Mesenteric fat pad (tissue), 1 donor: Measurements from ENCODE around the gene RHOH. TPM values are rescaled to one million over a fixed set of nuclear protein-coding genes. Genes with fewer than 3 reads are reported as not detected.
"Not testable (repeated sequence)": the region's sequence is repeated elsewhere in the genome, so short reads cannot be mapped to it uniquely, and the experiment has no call there.

Experiments
- DNase-seq: peaks from one replicate; pipeline ENCODE4 v3.0.0-alpha.2; 2020; ENCODE audit warnings: low spot score
- total RNA-seq: library from RNA; stranded (reverse); fragmentation: NEBNext Ultra II Directional; extraction: Animal tissue kit (Norgen Biotek cat#: 25700); gene quantifications from one replicate; pipeline ENCODE4 v1.2.1, GENCODE V29; 2021
- donor health status: DM: yes; HTN: yes; CAD: no.

Gene RHOH
- total RNA-seq, 1 donor from 2014 or later = 3.9 TPM

DNA sequence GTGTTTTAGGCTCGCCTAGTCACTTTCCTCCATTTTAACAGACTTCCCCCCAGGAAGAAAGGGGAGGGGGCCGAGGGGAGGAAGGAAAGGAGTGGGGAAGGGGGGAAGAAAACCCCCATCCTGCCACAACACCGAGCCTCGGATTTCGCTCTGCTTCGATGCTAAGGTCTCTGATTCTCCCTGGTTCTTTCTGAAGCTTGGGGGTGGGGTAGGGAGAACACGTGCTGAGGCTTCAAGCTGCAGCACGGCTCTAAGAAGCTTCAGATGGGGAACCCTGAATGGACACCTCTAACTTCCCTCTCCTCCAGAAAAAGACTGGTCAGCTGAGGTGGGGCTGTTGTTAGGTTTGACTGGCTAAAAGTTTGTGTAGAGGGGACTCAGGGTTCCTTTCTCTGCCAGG is 61.8 kb downstream of the RHOH start:
- no peak for DNase-seq

DNA sequence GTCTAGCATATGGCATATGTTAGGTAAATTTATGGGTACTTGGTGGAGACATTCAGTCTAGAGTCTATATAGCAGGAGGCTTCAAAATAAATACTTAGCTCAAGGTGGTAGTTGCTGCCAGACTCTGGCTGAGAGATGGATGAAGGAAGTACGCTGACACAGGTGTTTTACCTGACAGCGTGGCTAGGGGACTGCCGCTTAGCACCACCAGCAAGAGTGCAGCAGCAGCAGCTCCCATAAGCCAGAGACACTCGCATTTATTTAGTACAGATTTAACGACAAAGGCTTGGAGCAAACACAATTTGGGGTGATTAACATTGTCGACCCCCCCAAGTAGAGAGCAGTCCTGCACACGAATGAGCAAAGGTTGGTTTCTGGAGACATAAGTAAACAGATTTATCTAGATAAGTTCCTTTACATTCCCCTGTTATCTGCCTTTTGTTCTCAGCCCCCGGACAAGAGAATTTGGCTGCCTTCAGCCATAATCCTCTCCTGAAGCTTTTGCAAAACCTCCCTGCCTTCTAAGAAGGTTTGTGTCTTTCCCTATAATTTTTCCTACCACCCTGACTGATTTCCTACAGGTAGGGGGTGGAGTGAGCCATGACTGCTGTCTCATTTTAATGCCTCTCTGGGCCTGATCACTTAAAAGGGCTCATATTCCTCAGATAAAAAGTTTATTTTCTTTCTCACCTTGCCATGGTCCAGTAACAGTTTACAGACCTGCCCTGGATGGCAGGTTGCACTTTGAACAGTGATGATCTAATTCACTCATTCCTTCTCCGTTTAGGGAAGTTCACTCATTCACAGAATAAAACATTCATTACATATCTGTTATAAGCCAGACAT is 64.6 kb downstream of the RHOH start:
- DNase-seq = no peak

DNA sequence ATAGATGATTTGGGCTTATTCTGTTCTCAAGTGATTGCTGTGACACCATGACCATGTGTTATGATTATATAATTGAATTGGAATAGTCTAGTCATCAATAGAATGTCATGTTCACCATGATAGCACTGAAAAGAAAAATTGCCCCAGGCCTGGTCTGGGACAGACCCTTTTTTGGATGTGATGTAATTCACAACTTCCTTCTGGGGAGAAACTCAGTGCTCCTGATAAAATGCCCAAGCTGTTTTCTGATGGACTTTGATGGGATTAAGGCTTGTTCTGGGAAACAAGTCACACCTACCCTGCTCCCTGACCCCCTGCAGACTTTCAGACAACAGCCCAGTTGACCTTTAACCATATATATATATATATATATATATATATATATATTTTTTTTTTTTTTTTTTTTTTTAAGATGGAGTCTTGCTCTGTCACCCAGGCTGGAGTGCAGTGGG is 65.3 kb downstream of the RHOH start:
- DNase-seq = no peak

DNA sequence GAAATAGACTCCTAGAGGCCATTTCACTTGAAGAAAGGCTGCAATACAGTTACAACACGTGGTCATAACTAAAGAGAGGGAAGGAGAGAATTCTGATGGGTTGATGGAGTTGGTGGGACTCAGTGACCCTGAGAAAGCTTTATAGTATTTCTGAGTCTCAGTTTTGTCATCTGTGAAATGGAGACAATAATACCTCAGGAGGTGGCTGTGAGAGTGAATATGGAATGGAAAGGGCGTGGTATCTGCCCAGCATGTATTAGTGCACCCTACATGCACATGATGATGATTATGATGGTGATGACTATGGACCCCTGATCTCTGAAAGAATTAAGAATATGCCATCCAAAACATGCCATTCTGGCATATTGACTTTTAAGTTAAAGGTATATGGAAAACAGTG is 66.0 kb downstream of the RHOH start:
- DNase-seq = no peak

DNA sequence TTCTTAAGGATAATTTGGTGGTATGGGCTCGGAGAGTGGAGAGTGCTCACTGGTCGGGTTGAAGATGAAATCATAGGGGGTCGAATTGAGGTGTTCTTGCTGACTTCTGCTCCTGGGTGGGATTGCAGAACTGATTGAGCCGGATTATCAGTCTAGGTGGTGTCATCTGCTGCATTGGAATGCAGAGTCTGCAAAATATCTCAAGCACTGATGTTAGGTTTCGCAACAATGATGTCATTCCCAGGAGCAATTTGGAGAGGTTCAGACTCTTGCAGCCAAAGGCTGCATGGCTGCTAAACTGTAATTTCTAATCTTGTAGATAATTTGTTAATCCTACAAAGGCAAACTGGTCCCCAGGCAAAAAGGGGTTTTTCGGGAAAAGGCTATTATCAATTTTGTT is 67.7 kb downstream of the RHOH start:
- no peak for DNase-seq

DNA sequence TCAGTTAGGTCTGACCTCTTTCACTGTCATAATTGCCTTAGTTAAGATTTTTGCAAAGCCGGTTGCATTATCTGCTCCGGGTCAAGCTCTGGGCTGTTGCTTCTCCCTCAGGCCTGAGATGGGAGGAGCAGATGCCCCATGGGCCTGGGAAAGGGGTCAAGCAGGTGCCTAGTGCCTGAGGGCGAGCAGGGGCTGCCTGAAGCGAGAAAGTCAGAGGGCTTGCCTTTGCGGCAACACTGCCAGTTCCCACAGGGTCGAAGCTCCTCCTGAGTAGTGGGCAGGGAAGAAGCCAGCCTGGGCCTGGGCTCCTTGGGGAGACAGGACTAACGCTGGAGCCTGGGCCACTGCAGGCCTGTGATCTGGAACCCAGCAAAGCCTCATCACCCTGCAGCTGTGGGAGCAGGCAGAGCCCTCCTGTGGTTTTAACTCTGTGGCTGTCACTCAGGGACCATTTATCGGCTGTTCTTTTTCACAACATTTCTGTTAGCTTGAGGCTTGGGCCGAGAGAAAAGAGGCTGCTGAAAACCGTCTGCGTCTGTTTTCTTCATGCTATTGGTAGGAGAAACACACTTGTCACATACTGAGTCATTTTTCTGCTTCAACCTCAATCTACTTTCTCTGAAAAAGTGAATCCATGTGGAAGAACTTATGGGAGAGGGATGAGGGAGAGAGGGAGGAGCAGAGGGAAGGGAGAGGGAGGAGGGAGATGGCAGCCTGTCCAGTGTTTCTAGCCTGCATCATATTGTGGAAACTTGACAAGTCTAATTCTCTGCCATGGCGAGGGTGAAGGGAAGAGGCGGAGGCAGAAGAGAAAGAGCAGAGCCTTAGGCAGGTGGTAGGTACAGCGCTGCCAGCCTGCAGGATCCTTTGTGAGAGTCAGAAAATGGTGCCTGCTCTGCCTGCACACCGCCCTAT is 68.4 kb downstream of the RHOH start:
- no peak for DNase-seq

DNA sequence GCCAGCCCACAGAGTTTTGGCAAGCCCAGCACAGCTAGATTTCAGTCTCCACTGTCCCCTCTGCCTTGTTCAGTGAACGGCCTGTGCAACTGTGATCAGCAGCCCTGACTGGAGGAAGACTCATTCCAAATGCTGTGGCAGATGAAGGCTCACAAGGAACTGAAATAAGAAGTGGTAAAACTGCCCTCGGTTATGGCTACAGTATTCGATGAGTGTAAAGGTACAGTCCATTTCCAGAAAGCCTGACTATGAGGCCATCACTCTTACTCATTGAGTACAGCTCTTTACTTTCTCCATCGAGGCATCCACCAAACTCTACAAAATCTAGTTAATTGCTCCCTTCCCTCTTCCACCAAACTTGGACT is 69.1 kb downstream of the RHOH start:
- DNase-seq = no peak

DNA sequence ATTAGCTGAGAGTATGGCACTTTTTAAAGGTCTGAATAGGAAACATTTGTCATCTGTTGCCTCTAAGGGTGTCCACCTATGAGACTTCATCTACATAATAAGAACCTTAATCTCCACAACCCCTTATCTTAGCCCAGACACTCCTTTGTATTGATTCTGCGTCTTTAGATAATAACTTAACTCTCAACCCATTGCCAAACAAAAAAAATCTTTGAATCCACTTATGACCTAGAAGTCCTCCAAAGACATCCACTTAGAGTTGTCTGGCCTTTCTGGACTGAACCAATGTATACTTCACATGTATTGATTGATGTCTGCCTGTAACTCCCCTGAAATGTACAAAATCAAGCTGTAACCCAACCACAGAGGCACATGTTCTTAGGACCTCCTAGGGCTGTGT is 72.3 kb downstream of the RHOH start:
- DNase-seq = no peak

DNA sequence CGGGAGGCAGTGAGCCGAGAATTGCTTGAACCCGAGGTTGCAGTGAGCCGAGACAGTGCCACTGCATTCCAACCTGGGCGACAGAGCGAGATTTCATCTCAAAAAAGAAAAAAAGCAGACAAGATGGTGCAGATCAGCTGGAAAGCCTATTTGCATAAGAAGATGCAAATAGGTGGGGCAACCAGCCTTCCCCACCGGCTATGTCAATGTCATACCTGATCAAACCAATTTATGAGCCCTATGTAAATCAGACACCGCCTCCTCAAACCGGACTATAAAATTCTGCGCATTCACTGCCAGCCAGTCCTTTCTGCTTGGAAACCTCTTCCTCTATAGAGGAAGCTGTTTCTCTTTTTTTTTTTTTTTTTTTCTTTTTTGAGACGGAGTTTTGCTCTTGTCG is 73.8 kb downstream of the RHOH start:
- DNase-seq = no peak

DNA sequence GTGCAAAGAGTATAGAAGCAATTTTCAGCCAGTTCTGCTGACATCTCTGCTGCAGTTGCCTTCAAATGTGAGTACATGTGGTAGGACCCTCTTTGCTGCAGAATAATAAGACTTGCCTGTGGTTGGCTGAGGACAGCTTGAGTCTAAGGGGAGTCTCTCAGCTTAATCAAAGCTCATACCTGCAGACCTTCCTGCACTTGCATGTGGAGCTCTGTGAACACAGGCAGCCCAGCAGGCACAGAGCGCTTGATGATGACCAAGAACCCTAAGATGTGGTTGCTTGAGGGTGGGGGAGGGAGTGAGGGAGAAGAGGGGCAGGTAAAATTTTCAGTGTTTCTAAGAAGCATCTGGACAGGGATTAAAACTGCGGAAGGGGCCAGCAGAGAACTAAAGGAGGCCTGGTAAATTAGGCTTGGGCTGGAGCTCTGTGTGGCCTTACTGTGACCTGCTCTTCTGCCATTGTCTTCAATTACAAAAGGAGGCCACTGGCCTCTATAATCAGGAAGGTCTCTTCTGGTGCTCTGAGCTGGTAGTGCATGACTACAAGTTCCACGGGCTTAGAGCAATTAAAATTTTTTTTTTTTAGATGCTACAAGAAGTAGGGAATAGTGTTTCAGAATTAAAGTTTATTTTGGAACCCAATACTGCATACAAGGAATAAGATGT is 78.4 kb downstream of the RHOH start:
- no peak for DNase-seq

DNA sequence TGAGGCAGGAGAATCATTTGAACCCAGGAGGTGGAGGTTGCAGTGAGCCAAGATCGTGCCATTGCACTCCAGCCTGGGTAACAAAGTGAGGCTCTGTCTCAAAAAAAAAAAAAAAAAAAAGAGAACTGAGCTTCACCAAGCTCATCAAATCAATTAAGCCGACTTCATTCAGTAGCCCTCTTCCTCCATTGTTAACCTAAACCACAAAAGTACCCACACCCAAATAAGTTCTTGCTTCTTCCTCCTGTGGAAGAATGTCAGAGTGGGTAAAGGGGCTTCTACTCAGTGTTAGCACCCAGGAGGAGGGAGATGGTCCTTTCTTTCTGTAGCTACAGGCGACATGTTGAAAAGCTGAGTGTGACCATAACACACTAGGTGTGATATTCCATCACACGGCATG is 79.7 kb downstream of the RHOH start:
- no peak for DNase-seq

DNA sequence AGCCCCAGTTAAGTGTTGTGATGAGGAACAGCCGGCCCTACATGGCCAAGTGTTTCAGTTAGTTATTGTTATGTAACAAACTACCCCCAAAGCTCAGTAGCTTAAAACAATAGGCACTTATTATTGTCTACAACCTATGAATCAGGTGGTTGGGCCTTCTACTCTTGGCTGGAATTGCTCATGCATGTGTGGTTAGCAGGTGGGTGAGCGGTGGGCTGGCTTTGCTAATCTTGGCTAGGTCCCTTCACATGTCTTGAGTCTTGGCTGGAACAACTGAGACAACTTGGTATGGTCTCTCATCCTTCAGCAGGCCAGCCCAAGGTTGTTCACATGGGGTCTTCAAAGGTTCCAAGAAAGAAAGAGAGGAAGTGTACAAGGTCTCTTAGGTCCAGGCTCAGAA is 83.8 kb downstream of the RHOH start:
- no peak for DNase-seq

DNA sequence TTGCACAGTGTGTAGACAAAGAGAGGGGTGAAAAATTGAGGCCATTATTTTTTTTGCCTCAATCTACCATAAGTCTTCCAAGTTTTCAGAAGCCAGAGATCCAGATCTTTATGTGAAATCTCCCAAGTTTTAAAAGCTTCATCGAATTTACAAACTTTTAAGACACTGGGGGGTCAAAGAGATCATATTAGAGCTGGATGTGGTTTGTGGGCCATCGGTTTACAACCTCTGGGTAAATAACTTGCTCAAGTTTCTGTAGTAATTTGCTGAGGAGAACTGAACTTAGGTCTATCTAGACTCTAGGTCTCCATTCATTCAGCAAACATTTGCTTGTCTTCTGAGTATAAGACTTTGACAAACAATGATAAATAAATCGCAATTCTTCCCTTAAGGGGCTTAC is 84.3 kb downstream of the RHOH start:
- no peak for DNase-seq

DNA sequence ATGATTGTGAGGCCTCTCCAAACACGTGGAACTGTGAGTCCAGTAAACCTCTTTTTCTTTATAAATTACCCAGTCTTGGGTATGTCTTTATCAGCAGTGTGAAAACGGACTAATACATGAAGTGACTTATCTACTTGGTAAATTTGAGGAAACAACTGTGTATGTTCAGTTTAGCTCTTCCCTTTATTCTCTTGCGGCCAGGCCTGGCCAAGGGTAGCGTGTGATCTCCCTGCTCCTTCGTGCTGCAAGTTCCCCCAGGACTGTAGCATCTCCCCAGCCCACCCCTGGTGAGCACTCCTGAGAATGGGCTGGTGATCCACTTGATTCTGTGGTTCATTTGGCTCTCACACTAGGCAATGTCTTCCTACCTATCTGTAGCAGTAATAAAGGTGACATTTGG is 85.1 kb downstream of the RHOH start:
- no peak for DNase-seq

DNA sequence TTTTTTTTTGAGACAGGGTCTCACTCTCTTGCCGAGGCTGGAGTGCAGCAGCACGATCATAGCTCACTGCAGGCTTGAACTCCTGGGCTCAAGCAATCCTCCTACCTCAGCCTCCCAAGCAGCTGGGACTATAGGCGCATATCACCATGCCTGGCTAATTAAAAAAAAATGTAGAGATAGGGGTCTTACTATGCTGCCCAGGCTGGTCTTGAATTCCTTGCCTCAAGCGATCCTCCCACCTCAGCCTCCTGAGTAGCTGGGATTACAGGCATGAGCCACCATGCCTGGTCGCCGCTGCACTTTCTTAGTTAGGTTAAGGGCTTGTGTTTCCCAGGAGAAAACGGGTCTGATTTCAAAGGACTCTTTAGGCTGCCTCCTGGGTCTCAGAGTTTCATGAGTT is 86.0 kb downstream of the RHOH start:
- not testable (repeated sequence) for DNase-seq

DNA sequence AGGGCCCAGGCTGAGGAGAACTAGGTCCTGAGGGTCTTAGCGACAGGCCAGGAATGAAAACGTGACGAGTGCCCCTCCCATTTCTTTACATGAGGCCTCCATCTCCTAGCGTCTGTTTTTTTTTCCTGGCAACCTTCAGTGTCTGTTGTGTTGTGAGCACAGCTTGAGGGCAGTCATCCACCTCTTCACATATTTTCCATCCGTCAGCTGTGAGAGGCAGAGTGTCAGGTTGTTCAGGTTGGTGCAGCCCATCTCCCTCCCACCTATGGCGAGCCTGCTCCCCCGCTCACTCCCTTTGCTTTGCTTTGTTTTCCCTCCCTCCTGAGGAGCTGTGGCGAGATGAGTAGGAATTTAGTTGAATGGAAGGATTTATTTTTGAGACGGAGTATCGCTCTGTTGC is 86.6 kb downstream of the RHOH start:
- no peak for DNase-seq

DNA sequence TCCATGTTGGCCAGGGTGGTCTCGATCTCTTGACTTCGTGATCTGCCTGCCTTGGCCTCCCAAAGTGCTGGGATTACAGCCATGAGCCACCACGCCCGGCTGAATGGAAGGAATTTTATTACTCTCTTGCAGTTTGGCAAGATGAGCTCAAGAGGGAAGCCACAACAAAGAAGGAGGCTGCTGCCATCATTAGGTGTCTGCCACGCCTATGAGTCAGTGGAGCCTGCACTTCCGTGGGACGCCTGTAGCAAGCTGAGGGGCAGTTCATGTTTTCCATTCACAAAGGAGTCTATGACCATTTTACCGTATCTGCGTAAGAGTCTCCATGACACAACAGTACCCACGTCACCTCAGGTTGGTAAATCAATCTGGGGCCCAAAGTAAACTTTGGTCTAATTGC is 87.1 kb downstream of the RHOH start:
- DNase-seq = no peak

DNA sequence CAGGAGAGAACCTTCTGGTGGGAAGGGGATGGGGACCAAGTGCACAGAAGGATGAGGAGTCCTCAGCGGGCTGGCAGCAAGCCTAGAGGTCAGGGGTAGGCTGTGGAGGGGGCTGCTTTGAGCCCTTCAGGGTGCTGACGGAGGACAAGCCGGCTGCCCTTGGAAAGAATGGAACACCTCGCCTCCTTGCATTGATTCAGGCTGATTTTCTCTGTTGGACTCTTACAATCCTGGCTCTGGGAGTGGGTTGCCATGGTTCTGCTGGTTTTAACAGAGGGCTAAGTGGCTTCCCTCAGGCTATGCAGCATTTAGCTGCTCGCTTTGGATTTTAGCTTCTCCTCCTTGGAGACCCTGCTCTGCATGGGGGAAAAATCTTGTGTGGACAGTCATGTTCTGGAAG is 88.9 kb downstream of the RHOH start:
- DNase-seq = no peak

DNA sequence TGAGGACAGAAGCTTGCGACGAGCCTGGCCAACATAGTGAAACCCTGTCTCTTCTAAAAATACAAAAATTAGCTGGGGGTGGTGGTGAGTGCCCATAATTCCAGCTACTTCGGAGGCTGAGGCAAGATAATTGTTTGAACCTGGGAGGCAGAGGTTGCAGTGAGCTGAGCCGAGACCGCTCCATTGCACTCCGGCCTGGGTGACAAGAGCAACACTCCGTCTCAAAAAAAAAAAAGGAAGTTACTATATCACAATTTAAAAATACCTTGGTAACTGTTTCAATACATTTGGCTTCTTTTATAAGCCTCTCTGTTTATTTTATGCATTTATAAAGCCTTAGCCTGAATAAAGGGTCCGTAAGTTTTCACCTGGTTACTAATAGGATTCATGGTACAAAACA is 91.7 kb downstream of the RHOH start:
- no peak for DNase-seq

DNA sequence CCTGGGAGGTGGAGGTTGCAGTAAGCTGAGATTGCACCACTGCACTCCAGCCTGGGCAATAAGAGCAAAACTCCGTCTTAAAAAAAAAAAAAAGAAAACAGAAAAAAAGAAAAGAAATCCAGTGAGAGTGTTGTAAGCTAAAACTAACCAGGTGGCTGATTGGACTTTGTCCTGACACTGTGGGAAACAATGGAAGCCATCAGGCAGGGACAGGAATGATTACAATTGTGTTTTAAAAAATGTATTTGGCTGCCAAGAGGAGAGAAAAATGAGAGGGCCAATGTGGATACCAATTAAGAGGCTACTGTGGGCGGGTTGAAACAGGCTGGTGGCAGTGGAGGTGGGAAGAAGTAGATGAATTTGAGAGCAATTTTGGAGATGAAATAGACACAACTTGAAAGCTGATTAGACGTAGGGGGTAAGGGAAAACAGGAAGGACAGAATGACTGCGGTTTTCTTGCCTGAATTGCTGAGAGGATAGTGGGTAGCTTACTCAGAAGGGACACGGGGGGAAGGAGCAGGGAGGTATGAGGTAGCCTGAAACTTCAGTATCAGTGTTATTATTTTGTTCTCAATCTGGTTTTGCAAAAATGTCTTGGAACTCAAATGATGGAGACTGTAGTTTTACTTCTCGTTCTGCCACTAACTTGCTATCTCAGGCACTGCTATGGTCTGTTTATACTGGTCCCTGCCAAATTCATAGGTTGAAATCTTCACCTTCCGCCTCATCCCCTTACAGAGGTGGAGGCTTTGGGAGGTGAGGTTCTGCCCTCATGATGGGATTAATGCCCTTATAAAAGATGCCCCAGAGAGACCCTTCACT is 92.7 kb downstream of the RHOH start:
- no peak for DNase-seq

DNA sequence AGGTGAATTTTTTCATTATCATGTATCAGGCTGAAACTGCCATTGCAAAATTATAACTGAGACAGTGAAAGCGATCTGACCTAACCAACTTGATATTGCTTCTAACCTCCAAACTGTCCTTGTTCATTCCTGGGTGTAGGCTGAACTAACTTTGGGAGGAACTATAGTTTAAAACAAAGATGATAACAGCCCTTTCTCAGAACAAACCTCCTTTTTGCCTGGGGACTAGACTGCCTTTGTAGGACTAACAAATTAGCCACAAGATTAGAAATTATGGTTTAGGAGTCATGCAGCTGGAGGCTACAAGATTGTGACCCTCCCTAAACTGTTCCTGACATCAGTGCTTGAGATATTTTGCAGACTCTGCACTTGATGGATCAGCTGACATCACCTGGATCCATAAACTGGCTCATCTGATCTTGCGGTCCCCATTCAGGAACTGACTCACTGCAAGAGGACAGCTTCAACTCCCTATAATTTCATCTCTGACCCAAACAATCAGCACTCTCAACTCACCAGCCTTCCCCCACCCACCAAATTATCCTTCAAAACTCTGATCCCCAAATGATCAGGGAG is 93.9 kb downstream of the RHOH start:
- not testable (repeated sequence) for DNase-seq
